CD4-positive, alpha-beta T cell treated with Interferon gamma for 1 hour (primary cell): ENCODE data around the gene ENDOV.

Experiments used
- DNase-seq: peaks from one replicate; pipeline ENCODE4 v3.0.0-alpha.2; 2020

The ENDOV gene

GRCh38 chr17:80432350-80432955 lies 17.5 kb downstream of the ENDOV start:
- no peak for DNase-seq

- no peak for DNase-seq
Measured at GRCh38 chr17:80432961-80433550, 18.1 kb downstream of the ENDOV start.

- DNase-seq, result no peak
Measured at GRCh38 chr17:80433916-80434666, 19.1 kb downstream of the ENDOV start.

- no peak for DNase-seq
Measured at GRCh38 chr17:80437532-80437931, 22.6 kb downstream of the ENDOV start.

- DNase-seq, result no peak
Measured at GRCh38 chr17:80438806-80439205, 23.8 kb downstream of the ENDOV start.

GRCh38 chr17:80439499-80439898 lies 24.5 kb downstream of the ENDOV start:
- DNase-seq, result no peak

- peak; percentile 9 for DNase-seq
Measured at GRCh38 chr17:80441133-80441578, 26.2 kb downstream of the ENDOV start.

- DNase-seq, result no peak
Measured at GRCh38 chr17:80441598-80442322, 26.8 kb downstream of the ENDOV start.

GRCh38 chr17:80442323-80442659 lies 27.3 kb downstream of the ENDOV start:
- no peak for DNase-seq

GRCh38 chr17:80442764-80443163 lies 27.8 kb downstream of the ENDOV start:
- DNase-seq, result no peak

GRCh38 chr17:80443498-80443897 lies 28.5 kb downstream of the ENDOV start:
- no peak for DNase-seq

- no peak for DNase-seq
Measured at GRCh38 chr17:80443916-80444643, 29.1 kb downstream of the ENDOV start.

- DNase-seq, result no peak
Measured at GRCh38 chr17:80444644-80444979, 29.6 kb downstream of the ENDOV start.

GRCh38 chr17:80445007-80445725 lies 30.2 kb downstream of the ENDOV start:
- no peak for DNase-seq

GRCh38 chr17:80445726-80446110 lies 30.8 kb downstream of the ENDOV start:
- no peak for DNase-seq

- no peak for DNase-seq
Measured at GRCh38 chr17:80446645-80447405, 31.9 kb downstream of the ENDOV start.

GRCh38 chr17:80447790-80448189 lies 32.8 kb downstream of the ENDOV start:
- no peak for DNase-seq

- no peak for DNase-seq
Measured at GRCh38 chr17:80449194-80449929, 34.4 kb downstream of the ENDOV start.

- no peak for DNase-seq
Measured at GRCh38 chr17:80449930-80450576, 35.1 kb downstream of the ENDOV start.

GRCh38 chr17:80451104-80451775 lies 36.3 kb downstream of the ENDOV start:
- DNase-seq, result no peak
